Omental fat pad (tissue), 4 donors: ENCODE results near the gene ZRANB3. TPM values are rescaled to one million over a fixed set of nuclear protein-coding genes. Genes with fewer than 3 reads are reported as not detected.
"Not testable (repeated sequence)": the region's sequence is repeated elsewhere in the genome, so short reads cannot be mapped to it uniquely, and the experiment has no call there.

ENCODE experiments used
- ATAC-seq: fragments of 150-250 bp; one replicate; pipeline ENCODE4 v1.9.1; 2016; ENCODE audit warnings: mild to moderate bottlenecking, moderate library complexity; ENCODE audit not compliant: low FRiP score
- DNase-seq: peaks from one replicate; pipeline ENCODE4 v3.0.0-alpha.2; 2019; ENCODE audit warnings: low spot score
- total RNA-seq, 4 donors: library from RNA; depleted of rRNA; stranded (reverse); fragments of >200 nt; gene quantifications; one replicate each; pipeline ENCODE4 v1.1.0, GENCODE V29; 2016
- TF ChIP-seq, protein P1 (sequence below), 3 donors: fragments of 450-650 bp; IDR thresholded peaks; one replicate each; pipeline ENCODE4 v1.5.1; 2016 to 2017; ENCODE audit warnings: antibody characterized with exemption in 3 of 3, mild to moderate bottlenecking in 3 of 3, moderate library complexity in 2 of 3

ZRANB3 gene
- total RNA-seq, 4 donors from 2014 or later = 3.3 to 4.0 (median 3.9) TPM

DNA sequence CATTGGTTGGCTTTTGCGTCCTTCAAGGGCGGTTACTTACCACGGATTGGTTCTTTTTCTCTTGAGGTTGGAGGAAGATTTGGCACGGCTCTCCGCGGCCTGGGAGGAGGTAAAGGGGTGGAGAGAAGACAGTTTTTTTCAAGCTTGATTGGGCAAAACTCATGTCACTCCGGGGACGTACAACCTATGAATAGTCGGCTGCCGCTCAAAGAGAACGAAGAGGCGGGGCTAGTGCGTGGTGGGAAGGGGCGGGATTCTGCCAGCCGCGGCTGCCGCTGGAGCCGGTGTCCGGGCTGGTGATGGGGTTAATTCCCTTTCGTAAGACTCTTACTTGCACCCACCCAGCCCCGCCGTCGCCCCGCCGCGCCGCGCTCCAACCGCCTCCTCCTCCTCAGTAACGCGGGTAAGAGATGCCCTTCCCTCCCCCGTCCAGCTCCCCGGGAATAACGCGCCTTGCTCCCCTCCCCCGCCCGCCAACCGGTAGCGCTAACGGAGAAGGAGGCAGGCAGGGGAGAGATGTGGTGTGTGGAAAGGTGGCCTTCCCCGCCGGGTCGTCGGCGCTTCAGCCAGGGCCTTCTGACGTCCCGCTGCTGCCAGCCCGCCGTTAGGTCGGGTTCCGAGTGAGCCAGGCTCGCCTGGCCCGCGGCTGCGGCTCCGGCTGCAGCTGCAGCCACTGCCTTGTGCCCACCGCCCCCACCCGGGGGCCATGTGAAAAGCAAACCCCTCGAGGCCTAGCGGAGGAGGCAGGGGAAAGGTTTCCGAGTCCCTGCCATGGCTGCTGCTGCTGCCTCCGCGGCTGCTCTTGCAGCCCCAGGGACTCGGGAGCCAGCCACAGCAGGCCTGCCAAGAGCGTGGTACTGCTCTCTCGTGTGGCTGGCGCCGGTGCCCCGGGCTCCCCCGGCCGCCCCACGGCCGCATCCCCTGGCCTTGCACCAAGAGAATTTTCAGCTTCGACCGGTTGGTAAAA lies 496 bp upstream of the ZRANB3 start, which contains the start of gene R3HDM1:
Gene R3HDM1, plus strand, starts transcription at position 254 of the 967 bp plus-strand sequence. CDS start 73,362 bp downstream, outside the sequence.
- DNase-seq = peak; percentile 93
- TF ChIP-seq, protein P1, sequence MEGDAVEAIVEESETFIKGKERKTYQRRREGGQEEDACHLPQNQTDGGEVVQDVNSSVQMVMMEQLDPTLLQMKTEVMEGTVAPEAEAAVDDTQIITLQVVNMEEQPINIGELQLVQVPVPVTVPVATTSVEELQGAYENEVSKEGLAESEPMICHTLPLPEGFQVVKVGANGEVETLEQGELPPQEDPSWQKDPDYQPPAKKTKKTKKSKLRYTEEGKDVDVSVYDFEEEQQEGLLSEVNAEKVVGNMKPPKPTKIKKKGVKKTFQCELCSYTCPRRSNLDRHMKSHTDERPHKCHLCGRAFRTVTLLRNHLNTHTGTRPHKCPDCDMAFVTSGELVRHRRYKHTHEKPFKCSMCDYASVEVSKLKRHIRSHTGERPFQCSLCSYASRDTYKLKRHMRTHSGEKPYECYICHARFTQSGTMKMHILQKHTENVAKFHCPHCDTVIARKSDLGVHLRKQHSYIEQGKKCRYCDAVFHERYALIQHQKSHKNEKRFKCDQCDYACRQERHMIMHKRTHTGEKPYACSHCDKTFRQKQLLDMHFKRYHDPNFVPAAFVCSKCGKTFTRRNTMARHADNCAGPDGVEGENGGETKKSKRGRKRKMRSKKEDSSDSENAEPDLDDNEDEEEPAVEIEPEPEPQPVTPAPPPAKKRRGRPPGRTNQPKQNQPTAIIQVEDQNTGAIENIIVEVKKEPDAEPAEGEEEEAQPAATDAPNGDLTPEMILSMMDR (IDR thresholded peaks at IDR 0.05) = no peak
- peak; percentile 97 for ATAC-seq

DNA sequence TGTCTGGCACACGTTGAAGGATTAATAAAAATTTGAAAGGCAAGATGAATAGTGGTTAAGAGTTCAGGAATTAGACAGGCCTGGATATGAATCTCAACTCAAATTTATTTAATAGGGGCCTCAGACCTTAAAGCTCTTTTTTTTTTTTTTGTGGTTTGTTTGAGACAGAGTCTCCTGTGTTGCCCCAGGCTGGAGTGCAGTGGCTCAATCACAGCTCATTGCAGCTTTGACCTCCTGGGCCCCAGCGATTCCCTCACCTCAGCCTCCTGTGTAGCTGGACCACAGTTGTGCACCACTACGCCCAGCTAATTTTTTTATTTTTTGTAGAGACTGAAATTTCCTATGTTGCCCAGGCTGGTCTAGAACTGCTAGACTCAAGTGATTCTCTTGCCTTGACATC lies 3.0 kb downstream of the ZRANB3 start:
- ATAC-seq (no peak), DNase-seq (no peak)
- TF ChIP-seq, protein P1 (IDR thresholded peaks at IDR 0.05) = no peak

DNA sequence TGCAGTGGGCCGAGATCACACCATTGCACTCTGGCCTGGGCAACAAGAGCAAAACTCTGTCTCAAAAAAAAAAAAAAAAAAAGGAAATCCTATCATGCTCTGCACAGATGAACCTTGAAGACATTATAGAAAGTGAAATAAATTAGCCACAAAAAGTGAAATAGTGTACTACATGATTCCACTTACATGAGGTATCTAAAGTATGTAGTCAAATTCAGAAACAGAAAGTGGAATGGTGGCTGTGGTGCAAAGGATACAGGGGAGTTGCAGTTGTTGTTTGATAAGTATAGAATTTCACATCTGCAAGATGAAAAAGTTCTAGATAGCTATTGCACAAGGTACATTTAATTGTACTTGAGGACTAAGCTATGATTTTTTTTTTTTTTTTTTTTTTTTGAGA lies 5.2 kb downstream of the ZRANB3 start:
- DNase-seq (no peak), ATAC-seq (no peak)
- TF ChIP-seq, protein P1 (IDR thresholded peaks at IDR 0.05) = no peak

DNA sequence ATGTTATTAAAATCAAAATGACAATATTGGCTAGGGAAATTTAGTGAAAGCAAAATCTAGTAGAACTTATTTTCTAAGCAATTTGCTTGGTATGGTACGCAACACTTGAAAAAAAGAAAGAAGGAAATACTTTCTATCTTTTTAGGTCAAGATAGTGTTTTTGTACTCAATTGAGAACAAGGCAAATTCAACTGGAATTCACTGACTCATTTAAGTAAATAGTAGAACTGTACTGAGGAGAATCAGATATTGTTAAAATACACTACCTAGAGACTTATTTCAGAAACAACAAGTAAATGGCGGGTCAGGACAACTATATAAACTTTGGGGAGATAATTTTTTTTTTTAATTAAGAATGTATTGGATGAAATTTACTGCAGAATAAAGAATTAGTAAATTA lies 18.9 kb downstream of the ZRANB3 start:
- DNase-seq (no peak), ATAC-seq (no peak)
- TF ChIP-seq, protein P1 (IDR thresholded peaks at IDR 0.05) = no peak

DNA sequence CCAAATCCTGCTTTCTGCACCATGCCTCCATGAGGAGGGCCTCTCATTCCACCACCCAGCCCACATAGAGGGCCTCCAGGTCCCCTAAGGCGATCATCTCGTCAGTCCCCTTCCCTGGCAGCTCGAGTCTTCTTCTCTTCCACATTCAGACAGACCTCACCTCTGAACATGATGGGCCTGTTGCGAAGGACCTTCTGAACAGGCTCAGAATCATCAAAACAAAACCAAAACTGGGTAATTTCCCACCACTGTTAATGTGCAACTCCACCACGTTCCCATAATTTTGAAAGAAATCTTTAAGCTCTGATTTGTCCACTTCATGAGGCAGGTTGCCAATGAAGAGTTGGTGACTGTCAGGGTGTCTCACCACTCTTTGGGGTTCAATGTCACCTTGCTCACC lies 20.4 kb downstream of the ZRANB3 start:
- TF ChIP-seq, protein P1 (IDR thresholded peaks at IDR 0.05) = no peak
- no peak for DNase-seq
- no peak for ATAC-seq

DNA sequence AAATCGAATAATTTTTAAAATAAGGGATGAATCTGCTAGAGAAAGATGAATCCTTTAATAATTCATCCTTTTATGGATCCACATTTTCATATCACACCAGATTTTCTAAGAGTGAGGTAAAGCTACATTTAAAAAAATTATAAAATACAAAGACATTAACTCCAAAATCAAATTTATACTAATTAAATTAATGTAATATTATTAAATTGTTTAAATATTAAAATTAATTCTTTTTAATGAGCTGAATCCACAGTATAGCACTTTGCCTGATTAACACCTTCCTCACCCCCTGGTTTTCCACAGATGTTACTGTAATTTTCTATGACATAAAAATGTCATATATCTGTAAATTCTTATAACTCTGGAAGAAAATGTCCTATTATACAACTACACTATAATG lies 26.2 kb downstream of the ZRANB3 start:
- no peak for DNase-seq
- TF ChIP-seq, protein P1 (IDR thresholded peaks at IDR 0.05) = no peak
- no peak for ATAC-seq

DNA sequence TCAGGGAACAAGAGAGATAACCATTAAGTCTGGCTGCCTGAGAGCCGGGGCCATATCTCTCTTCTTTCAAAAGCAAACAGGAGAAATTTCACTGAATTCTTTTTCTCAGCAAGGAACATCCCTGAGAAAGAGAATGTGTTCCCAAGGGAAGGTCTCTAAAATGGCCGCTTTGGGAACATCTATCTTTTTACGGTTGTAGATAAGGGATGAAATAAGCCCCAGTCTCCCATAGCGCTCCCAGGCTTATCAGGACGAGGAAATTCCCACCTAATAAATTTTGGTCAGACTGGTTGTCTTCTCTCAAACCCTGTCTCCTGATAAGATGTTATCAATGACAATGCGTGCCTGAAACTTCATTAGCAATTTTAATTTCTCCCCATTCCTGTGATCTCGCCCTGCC lies 32.4 kb downstream of the ZRANB3 start:
- ATAC-seq = not testable (repeated sequence)

More for the DNA sequence above, 32.4 kb downstream of the ZRANB3 start:
- DNase-seq = not testable (repeated sequence)
